Effector memory CD8-positive, alpha-beta T cell (primary cell): ENCODE measurements around the gene MBD3L3.
"Not testable (repeated sequence)": the region's sequence is repeated elsewhere in the genome, so short reads cannot be mapped to it uniquely, and the experiment has no call there.

Source experiments
- ATAC-seq: fragments of 150-1000 bp; cut with Tn5 transposase; replicated peaks from 2 replicates; pipeline ENCODE4 v1.10.0; 2021; ENCODE audit warnings: mild to moderate bottlenecking, moderate library complexity
- DNase-seq, 3 experiments: peaks; one replicate each; pipeline ENCODE4 v3.0.0; 2021
- H3K27ac Mint-ChIP-seq, 2 donors: one replicate each; pipeline ENCODE4 v1.8.0; 2022; ENCODE audit warnings: mild to moderate bottlenecking in 2 of 2, mixed read lengths in 2 of 2, moderate library complexity in 2 of 2
- H3K27me3 Mint-ChIP-seq, 2 donors: one replicate each; pipeline ENCODE4 v1.8.0; 2022; ENCODE audit warnings: mixed read lengths in 2 of 2
- H3K36me3 Mint-ChIP-seq: one replicate; pipeline ENCODE4 v1.8.0; 2022; ENCODE audit warnings: mild to moderate bottlenecking, moderate library complexity, mixed read lengths; ENCODE audit not compliant: insufficient read depth
- H3K4me1 Mint-ChIP-seq, 2 donors: one replicate each; pipeline ENCODE4 v1.8.0; 2022; ENCODE audit warnings: low read depth in 2 of 2, mixed read lengths in 2 of 2
- H3K4me3 Mint-ChIP-seq, 2 donors: one replicate each; pipeline ENCODE4 v1.8.0; 2022; ENCODE audit warnings: mild to moderate bottlenecking in 2 of 2, mixed read lengths in 2 of 2, moderate library complexity in 2 of 2
- H3K9me3 Mint-ChIP-seq, 2 donors: one replicate each; pipeline ENCODE4 v1.8.0; 2022; ENCODE audit warnings: mixed read lengths in 2 of 2
- total RNA-seq, 9 experiments: gene quantifications; one replicate each; lab custom pipeline; 2026; lab: John Stamatoyannopoulos, UW

The MBD3L3 gene
- 0 to 0.03 (median 0) reads per million in 9 experiments for total RNA-seq

- H3K4me3 Mint-ChIP-seq, ATAC-seq, H3K36me3 Mint-ChIP-seq, H3K9me3 Mint-ChIP-seq, H3K27ac Mint-ChIP-seq, H3K27me3 Mint-ChIP-seq, H3K4me1 Mint-ChIP-seq, DNase-seq: not testable (repeated sequence)
Observed at GRCh38 chr19:7058576-7058975, at the start of gene MBD3L3. MBD3L3 (minus strand) TSS chr19:7058676; CDS start chr19:7058605, 71 bp downstream.

- no peaks in the 10 kb centered on the region for H3K36me3 Mint-ChIP-seq
- H3K27ac Mint-ChIP-seq = no peak overlapping the region
- DNase-seq (no peak), ATAC-seq (no peak)
- H3K27me3 Mint-ChIP-seq = no peaks in the 10 kb centered on the region
- H3K9me3 Mint-ChIP-seq = no peaks in the 10 kb centered on the region
- no peaks in the 10 kb centered on the region for H3K4me1 Mint-ChIP-seq
- no peak overlapping the region for H3K4me3 Mint-ChIP-seq
Observed at GRCh38 chr19:7106711-7107657, 48.5 kb upstream of the MBD3L3 start.

- H3K36me3 Mint-ChIP-seq = no peaks in the 10 kb centered on the region
- H3K27me3 Mint-ChIP-seq = no peaks in the 10 kb centered on the region
- no peak for ATAC-seq
- DNase-seq = no peak
- no peak overlapping the region for H3K27ac Mint-ChIP-seq
- no peaks in the 10 kb centered on the region for H3K9me3 Mint-ChIP-seq
- H3K4me1 Mint-ChIP-seq = peaks cover under 1 to 2% of the 10 kb centered on the region in 2 donors
- no peak overlapping the region for H3K4me3 Mint-ChIP-seq
Observed at GRCh38 chr19:7104747-7105447, 46.4 kb upstream of the MBD3L3 start.

DNA sequence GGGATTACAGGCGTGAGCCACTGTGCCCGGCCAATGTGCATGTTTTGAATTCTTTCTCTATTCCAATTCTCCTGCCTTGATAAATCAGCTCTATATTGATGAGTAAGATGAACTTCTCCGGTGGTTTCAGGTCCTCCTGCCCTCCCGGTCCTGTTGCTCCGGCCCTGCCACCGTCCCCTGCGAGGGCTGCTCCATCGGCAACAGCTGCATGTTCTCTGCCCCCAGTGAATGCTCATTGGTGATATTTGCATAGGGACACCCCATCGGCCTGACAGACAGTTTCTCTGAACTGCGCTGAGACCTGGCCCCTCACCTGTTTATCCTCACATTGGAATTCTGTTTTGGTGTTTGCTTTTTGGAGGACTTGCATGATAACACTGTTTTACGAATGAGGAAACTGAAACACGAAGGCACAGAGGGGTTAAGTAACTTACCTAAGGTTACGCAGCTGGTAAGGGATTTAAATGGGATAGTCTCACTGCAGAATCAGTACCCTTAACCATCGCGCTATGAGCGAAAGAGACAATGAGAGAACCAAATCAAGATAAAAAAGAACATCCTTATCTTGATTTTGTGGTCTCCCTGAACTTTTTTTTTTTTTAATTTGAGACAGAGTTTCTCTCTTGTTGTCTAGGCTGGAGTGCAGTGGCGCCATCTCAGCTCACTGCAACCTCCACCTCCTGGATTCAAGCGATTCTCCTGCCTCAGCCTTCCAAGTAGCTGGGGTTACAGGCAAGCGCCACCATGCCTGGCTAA is 43.2 kb upstream of the MBD3L3 start:
- Mint-ChIP-seq H3K36me3 (peaks cover 4% of the 10 kb centered on the region), H3K27ac (no peak overlapping the region), H3K27me3 (no peaks in the 10 kb centered on the region), H3K4me1 (peaks cover 14 to 19% of the 10 kb centered on the region in 2 donors), H3K9me3 (peaks cover 6 to 16% of the 10 kb centered on the region in 2 donors), H3K4me3 (no peak overlapping the region)
- ATAC-seq = no peak
- no peak for DNase-seq

DNA sequence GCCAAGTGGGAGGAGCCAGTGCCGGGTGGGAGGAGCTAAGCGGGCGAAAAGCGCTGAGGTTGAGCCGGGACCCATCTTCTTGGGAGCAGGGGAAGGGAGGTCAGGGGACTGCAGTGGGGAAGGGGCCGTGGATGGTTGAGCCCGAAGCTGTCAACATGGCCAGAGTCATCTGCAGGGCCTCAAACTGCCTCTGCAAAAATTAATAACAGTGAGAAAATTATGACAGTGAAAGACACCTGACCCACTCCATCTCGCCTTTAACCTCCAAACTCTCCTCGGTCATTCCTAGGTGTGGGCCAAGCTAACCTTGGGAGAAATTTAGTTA is 41.1 kb upstream of the MBD3L3 start:
- no peak for DNase-seq
- Mint-ChIP-seq H3K27me3 (no peaks in the 10 kb centered on the region), H3K4me1 (peaks cover 14 to 19% of the 10 kb centered on the region in 2 donors), H3K9me3 (peaks cover 15 to 27% of the 10 kb centered on the region in 2 donors), H3K4me3 (peak overlapping the region; percentile 94), H3K36me3 (peaks cover 4% of the 10 kb centered on the region), H3K27ac (peak overlapping the region; percentile 92 to 94)
- ATAC-seq = no peak

GRCh38 chr19:7098701-7099596 is 40.5 kb upstream of the MBD3L3 start:
- H3K27ac Mint-ChIP-seq = peak overlapping the region; percentile 92 to 94
- DNase-seq (peak; percentile 84 to 90 (median 85)), ATAC-seq (peak; percentile 87)
- H3K4me1 Mint-ChIP-seq = peaks cover 14 to 19% of the 10 kb centered on the region in 2 donors
- peak overlapping the region; percentile 94 for H3K4me3 Mint-ChIP-seq
- H3K27me3 Mint-ChIP-seq = no peaks in the 10 kb centered on the region
- peaks cover 15 to 27% of the 10 kb centered on the region in 2 donors for H3K9me3 Mint-ChIP-seq
- peaks cover 4% of the 10 kb centered on the region for H3K36me3 Mint-ChIP-seq

DNA sequence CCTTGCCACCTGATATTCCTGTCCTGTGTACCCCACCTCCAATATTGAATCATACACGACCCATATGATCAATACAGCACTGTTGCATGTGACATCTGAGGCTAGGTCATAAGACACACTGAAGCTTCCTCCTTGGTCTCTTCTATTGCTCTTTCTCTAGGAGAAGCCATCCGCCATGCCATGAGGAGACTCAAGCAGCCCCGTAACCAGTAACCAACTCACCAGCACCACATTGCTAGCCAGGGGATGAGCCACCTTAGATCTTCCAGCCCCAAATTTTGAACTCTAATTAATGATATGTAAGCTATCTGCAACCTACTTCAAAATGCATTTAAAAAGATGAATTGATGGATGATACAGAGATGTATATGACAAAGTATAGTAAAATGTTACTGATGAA is 39.6 kb upstream of the MBD3L3 start:
- Mint-ChIP-seq H3K27ac (peak overlapping the region; percentile 92 to 94), H3K9me3 (peaks cover 15 to 27% of the 10 kb centered on the region in 2 donors)

GRCh38 chr19:7088999-7089398 is 30.5 kb upstream of the MBD3L3 start:
- ATAC-seq (no peak), DNase-seq (no peak)
- Mint-ChIP-seq H3K36me3 (peaks cover 5% of the 10 kb centered on the region), H3K27ac (no peak overlapping the region), H3K4me1 (peaks cover 0 to 3% of the 10 kb centered on the region in 2 donors), H3K4me3 (no peak overlapping the region), H3K27me3 (no peaks in the 10 kb centered on the region), H3K9me3 (peaks cover 7 to 12% of the 10 kb centered on the region in 2 donors)

More for the DNA sequence above, 39.6 kb upstream of the MBD3L3 start:
- Mint-ChIP-seq H3K27me3 (no peaks in the 10 kb centered on the region), H3K36me3 (peaks cover 4% of the 10 kb centered on the region), H3K4me1 (peaks cover 14 to 19% of the 10 kb centered on the region in 2 donors), H3K4me3 (peak overlapping the region; percentile 94)
- DNase-seq (no peak), ATAC-seq (no peak)

DNA sequence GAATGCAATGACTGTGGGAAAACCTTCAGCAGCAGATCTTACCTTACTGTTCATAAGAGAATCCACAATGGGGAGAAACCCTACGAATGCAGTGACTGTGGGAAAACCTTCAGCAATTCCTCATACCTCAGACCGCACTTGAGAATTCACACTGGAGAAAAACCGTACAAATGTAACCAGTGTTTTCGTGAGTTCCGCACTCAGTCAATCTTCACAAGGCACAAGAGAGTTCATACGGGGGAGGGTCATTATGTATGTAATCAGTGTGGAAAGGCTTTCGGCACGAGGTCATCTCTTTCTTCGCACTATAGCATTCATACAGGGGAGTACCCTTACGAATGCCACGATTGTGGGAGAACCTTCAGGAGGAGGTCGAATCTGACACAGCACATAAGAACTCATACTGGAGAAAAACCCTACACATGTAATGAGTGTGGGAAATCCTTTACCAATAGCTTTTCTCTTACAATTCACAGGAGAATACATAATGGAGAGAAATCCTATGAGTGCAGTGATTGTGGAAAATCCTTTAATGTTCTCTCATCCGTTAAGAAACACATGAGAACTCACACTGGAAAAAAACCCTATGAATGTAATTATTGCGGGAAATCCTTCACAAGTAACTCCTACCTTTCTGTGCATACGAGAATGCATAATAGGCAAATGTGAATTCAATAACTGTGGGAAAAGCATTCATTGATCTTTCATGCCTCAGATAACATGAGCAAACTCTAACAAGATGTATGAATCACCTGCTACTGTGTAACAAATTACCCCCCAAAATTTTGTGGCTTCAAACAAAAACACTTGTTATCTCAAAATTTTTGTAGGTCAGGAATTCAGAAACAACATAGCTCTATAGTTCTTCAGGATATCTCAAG is 24.8 kb upstream of the MBD3L3 start:
- Mint-ChIP-seq H3K4me1 (no peaks in the 10 kb centered on the region), H3K27ac (peak overlapping the region in 1 of 2 donors; percentile 52), H3K4me3 (no peak overlapping the region), H3K9me3 (peaks cover 8 to 16% of the 10 kb centered on the region in 2 donors), H3K36me3 (peaks cover 60% of the 10 kb centered on the region), H3K27me3 (no peaks in the 10 kb centered on the region)
- ATAC-seq (no peak), DNase-seq (no peak)

- Mint-ChIP-seq H3K4me3 (no peak overlapping the region), H3K4me1 (peaks cover 2 to 4% of the 10 kb centered on the region in 2 donors), H3K36me3 (peaks cover 98% of the 10 kb centered on the region), H3K27ac (no peak overlapping the region), H3K9me3 (peaks cover 6 to 15% of the 10 kb centered on the region in 2 donors), H3K27me3 (no peaks in the 10 kb centered on the region)
- DNase-seq = no peak
- ATAC-seq = no peak
Observed at GRCh38 chr19:7078008-7078407, 19.5 kb upstream of the MBD3L3 start.

GRCh38 chr19:7076151-7076550 is 17.7 kb upstream of the MBD3L3 start:
- Mint-ChIP-seq H3K36me3 (peaks cover 98% of the 10 kb centered on the region), H3K27me3 (no peaks in the 10 kb centered on the region), H3K9me3 (peaks cover 6 to 15% of the 10 kb centered on the region in 2 donors), H3K4me1 (peaks cover 5 to 7% of the 10 kb centered on the region in 2 donors), H3K27ac (no peak overlapping the region), H3K4me3 (no peak overlapping the region)
- ATAC-seq (no peak), DNase-seq (no peak)
